Smooth muscle cell (in vitro differentiated cells): ENCODE data around the gene EIF2AK3. TPM values are rescaled to one million over a fixed set of nuclear protein-coding genes. Genes with fewer than 3 reads are reported as not detected.

ENCODE experiments used
- DNase-seq: peaks from one replicate; lab custom pipeline; 2025; ENCODE audit not compliant: unreplicated experiment; lab: John Stamatoyannopoulos, UW
- H2AFZ ChIP-seq: fragments of 200-600 bp; sonication (generic); 2 replicates; pipeline ENCODE4 v1.6.0; 2016; ENCODE audit warnings: antibody characterized with exemption, low read depth, mild to moderate bottlenecking
- H3F3A ChIP-seq: fragments of 200-600 bp; sonication (generic); 2 replicates; pipeline ENCODE4 v1.6.0; 2017; ENCODE audit warnings: antibody characterized with exemption, low read depth
- H3K27ac ChIP-seq: fragments of 200-600 bp; sonication (generic); 2 replicates; pipeline ENCODE4 v1.5.1; 2016; ENCODE audit warnings: low read depth, mild to moderate bottlenecking
- H3K27me3 ChIP-seq: fragments of 200-600 bp; sonication (generic); 2 replicates; pipeline ENCODE4 v1.6.1; 2016; ENCODE audit warnings: low read depth, mild to moderate bottlenecking
- H3K36me3 ChIP-seq: fragments of 200-600 bp; sonication (generic); 2 replicates; pipeline ENCODE4 v1.5.1; 2016; ENCODE audit warnings: low read depth
- H3K4me1 ChIP-seq: fragments of 200-600 bp; sonication (generic); 2 replicates; pipeline ENCODE4 v1.5.1; 2016; ENCODE audit warnings: low read depth
- H3K4me2 ChIP-seq: fragments of 200-600 bp; sonication (generic); 2 replicates; pipeline ENCODE4 v1.6.0; 2016; ENCODE audit warnings: mild to moderate bottlenecking
- H3K4me3 ChIP-seq: fragments of 200-600 bp; sonication (generic); 2 replicates; pipeline ENCODE4 v1.5.1; 2016; ENCODE audit warnings: mild to moderate bottlenecking
- H3K79me2 ChIP-seq: fragments of 200-600 bp; sonication (generic); 2 replicates; pipeline ENCODE4 v1.6.0; 2016; ENCODE audit warnings: low read depth, mild to moderate bottlenecking
- H3K9ac ChIP-seq: fragments of 200-600 bp; sonication (generic); 2 replicates; pipeline ENCODE4 v1.6.0; 2016; ENCODE audit warnings: low read depth
- H3K9me3 ChIP-seq: fragments of 200-600 bp; sonication (generic); replicated peaks from 2 replicates; pipeline ENCODE4 v1.5.1; 2016; ENCODE audit warnings: low read depth
- H4K20me1 ChIP-seq: fragments of 200-600 bp; sonication (generic); 2 replicates; pipeline ENCODE4 v1.6.0; 2016; ENCODE audit warnings: low read depth
- WGBS: methylation state at CpG from one replicate; pipeline ENCODE4 v1.1.7; 2016; ENCODE audit warnings: low lambda C conversion rate; 5-methylcytosine and 5-hydroxymethylcytosine counted together
- polyA plus RNA-seq: library from polyadenylated mRNA; unstranded; fragments of >200 nt; fragmentation: Nextera tagmentation; extraction: Ambion mirVana; gene quantifications from 2 replicates; pipeline ENCODE4 v1.2.1, GENCODE V29; 2016
- total RNA-seq: library from RNA; depleted of rRNA; stranded (reverse); fragments of >200 nt; gene quantifications from 2 replicates; pipeline ENCODE4 v1.2.3, GENCODE V29; 2014
- TF ChIP-seq, protein P1 (sequence below): fragments of 200-600 bp; sonication (generic); IDR thresholded peaks from 2 replicates; pipeline ENCODE4 v1.5.1; 2017; ENCODE audit warnings: borderline replicate concordance, mild to moderate bottlenecking, antibody characterized with exemption; ENCODE audit not compliant: insufficient read depth, poor library complexity, severe bottlenecking

Gene EIF2AK3
- total and polyA plus RNA-seq, 2 experiments from 2014 or later: 16.2 to 53.4 TPM

DNA sequence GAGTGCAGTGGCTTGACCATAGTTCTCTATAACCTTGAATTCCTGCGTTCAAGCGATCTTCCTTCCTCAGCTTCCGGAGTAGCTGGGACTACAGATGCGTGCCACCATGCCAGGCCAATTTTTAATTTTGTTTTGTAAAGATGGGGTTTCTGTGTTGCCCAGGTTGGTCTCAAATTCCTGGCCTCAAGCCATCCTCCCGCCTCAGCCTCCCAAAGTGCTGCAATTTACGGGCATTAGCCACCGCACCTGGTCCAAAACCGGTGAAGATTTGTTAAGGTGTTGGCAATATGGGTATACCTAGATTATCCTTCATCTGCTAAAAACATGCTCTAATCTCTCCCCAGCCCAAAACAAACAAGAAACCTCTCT, 1.3 kb upstream of the EIF2AK3 start:
- peak overlapping the region; percentile 98 for H3K27ac ChIP-seq
- H3K79me2 ChIP-seq: peaks cover 34% of the 10 kb centered on the region
- WGBS: 98% methylated on average over 8 of the region's 8 CpGs
- H3K36me3 ChIP-seq: no peaks in the 10 kb centered on the region
- peak overlapping the region; percentile 95 for H3K9ac ChIP-seq
- H2AFZ ChIP-seq: no peak overlapping the region
- H3K9me3 ChIP-seq: no peaks in the 10 kb centered on the region
- TF ChIP-seq, protein P1, sequence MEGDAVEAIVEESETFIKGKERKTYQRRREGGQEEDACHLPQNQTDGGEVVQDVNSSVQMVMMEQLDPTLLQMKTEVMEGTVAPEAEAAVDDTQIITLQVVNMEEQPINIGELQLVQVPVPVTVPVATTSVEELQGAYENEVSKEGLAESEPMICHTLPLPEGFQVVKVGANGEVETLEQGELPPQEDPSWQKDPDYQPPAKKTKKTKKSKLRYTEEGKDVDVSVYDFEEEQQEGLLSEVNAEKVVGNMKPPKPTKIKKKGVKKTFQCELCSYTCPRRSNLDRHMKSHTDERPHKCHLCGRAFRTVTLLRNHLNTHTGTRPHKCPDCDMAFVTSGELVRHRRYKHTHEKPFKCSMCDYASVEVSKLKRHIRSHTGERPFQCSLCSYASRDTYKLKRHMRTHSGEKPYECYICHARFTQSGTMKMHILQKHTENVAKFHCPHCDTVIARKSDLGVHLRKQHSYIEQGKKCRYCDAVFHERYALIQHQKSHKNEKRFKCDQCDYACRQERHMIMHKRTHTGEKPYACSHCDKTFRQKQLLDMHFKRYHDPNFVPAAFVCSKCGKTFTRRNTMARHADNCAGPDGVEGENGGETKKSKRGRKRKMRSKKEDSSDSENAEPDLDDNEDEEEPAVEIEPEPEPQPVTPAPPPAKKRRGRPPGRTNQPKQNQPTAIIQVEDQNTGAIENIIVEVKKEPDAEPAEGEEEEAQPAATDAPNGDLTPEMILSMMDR: no peak
- H3K4me2 ChIP-seq: peak overlapping the region; percentile 75
- peak overlapping the region; percentile 49 for H3K4me3 ChIP-seq
- DNase-seq: no peak
- H3K4me1 ChIP-seq: peaks cover 27% of the 10 kb centered on the region
- no peaks in the 10 kb centered on the region for H3K27me3 ChIP-seq
- H3F3A ChIP-seq: peaks cover 9% of the 10 kb centered on the region
- peaks cover 33% of the 10 kb centered on the region for H4K20me1 ChIP-seq

DNA sequence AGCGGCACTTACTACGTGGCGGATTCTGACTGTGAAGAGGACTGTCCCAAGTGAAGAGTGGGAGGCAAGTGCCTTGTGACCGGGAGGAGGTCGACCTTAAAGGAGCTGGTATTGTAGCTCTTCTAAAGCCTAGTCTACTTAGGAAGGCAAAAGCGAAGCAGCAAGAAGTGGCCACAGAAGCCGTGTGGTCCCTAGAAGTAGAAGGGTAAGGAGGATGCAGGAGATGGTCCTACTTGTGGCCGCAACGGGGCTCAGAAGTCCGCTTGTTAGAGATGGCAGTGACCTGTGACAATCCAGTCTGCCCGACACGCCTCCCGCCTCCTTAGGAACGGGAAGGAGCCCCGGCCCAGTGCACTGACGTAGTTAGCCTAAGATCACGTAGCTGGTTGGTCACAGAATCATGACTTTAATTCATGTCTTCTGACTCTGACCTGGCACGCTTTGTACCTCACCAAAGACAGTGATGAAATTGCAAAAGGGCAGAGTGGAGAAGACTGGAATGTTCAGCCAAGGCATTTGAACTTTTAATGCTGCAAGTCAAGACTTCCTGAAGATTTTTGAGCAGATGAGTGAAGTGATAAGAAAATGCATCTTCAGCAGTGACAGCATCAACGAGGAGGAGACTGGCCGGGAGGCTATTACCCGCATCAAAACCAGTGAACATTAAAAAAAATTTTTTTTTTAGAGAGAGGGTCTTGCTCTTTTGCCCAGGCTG, 749 bp upstream of the EIF2AK3 start:
- no peaks in the 10 kb centered on the region for H3K9me3 ChIP-seq
- peaks cover 38% of the 10 kb centered on the region for H4K20me1 ChIP-seq
- TF ChIP-seq, protein P1: no peak
- peak; percentile 92 for DNase-seq
- peak overlapping the region; percentile 95 for H3K9ac ChIP-seq
- peak overlapping the region; percentile 75 for H3K4me2 ChIP-seq
- no peaks in the 10 kb centered on the region for H3K36me3 ChIP-seq
- peak overlapping the region; percentile 98 for H3K27ac ChIP-seq
- H3K4me1 ChIP-seq: peaks cover 27% of the 10 kb centered on the region
- no peaks in the 10 kb centered on the region for H3K27me3 ChIP-seq
- peaks cover 39% of the 10 kb centered on the region for H3K79me2 ChIP-seq
- H2AFZ ChIP-seq: no peak overlapping the region
- peaks cover 9% of the 10 kb centered on the region for H3F3A ChIP-seq
- H3K4me3 ChIP-seq: peak overlapping the region; percentile 49
- WGBS: 4% methylated on average over 21 of the region's 21 CpGs

DNA sequence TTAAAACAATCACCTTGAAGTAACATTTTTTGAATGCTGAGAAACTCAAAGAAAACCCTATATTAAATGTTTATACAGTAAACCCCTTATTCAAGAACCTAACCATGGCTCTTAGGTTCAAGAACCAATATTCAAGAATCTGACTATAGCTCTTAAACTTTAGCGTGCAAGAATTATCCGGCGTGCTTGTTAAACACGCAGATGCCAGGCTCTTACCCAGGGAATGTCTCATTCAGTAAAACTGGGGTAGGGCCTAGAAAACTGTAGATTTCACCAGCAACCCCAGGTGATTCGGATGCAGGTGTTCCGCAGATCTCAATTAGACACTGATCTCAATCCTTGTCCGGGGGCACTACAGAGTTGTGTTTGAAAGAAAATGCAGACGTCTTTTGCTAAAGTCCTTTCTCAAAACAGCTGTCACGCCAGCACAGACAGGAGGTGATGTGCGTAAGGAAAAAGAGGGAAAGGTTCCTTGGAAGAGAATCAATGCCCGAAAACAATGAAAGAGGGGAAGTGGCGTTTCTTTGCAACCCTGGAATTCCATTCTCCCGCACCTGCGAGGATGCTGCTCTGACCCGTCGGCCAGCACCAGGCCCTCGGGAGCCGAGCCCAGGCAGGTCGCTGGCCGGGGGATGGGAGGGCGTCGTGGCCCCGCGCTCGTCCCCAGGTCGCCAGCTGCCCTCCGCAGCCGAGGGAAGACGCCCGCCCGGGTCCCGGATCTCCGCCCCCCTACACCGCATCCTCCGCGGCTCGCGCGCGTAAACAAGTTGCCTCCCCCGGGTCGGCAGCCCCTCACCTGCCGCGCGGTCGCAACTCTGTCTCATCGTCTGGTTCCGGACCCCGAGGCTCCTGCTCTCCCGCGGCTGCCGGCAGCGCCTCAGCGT, 851 bp downstream of the EIF2AK3 start:
- Histone ChIP-seq H3K79me2 (peaks cover 55% of the 10 kb centered on the region), H3K4me2 (peak overlapping the region; percentile 99), H3K9ac (peak overlapping the region; percentile 93), H3K27me3 (no peaks in the 10 kb centered on the region), H3K36me3 (no peaks in the 10 kb centered on the region), H3K9me3 (no peaks in the 10 kb centered on the region), H3K4me1 (peaks cover 27% of the 10 kb centered on the region), H3K27ac (peak overlapping the region; percentile 92), H3K4me3 (peak overlapping the region; percentile 76), H3F3A (peaks cover 9% of the 10 kb centered on the region), H2AFZ (no peak overlapping the region), H4K20me1 (peaks cover 54% of the 10 kb centered on the region)
- DNase-seq: no peak
- TF ChIP-seq, protein P1: no peak
- WGBS: 2% methylated on average over 52 of the region's 54 CpGs
